Tibial nerve (tissue), 4 donors: Measurements from ENCODE around the gene IRF5. TPM values are rescaled to one million over a fixed set of nuclear protein-coding genes. Genes with fewer than 3 reads are reported as not detected.

Experiments used
- DNase-seq, 2 donors: peaks; one replicate each; pipeline ENCODE4 v3.0.0-alpha.2; 2019; ENCODE audit warnings: low spot score in 2 of 2
- H3K27ac ChIP-seq, 4 donors: fragments of 200-600 bp; sonication (generic) in 3 of 4; one replicate each; pipeline ENCODE4 v1.5.1; 2017 to 2019; ENCODE audit warnings: mild to moderate bottlenecking in 1 of 4
- H3K27me3 ChIP-seq, 2 donors: fragments of 200-600 bp; sonication (generic) in 1 of 2; one replicate each; pipeline versions ENCODE4 v1.5.1 to v1.6.0; 2017 to 2019
- H3K36me3 ChIP-seq, 3 donors: fragments of 200-600 bp; sonication (generic); one replicate each; pipeline ENCODE4 v1.5.1; 2018 to 2019
- H3K4me1 ChIP-seq, 4 donors: fragments of 200-600 bp; sonication (generic) in 3 of 4; one replicate each; pipeline ENCODE4 v1.5.1; 2017 to 2019
- H3K4me3 ChIP-seq, 4 donors: fragments of 200-600 bp; sonication (generic) in 3 of 4; one replicate each; pipeline ENCODE4 v1.5.1; 2017 to 2019; ENCODE audit warnings: mild to moderate bottlenecking in 1 of 4, moderate library complexity in 1 of 4
- H3K9me3 ChIP-seq, 4 donors: fragments of 200-600 bp; sonication (generic) in 3 of 4; one replicate each; pipeline ENCODE4 v1.5.1; 2017 to 2019
- CTCF ChIP-seq, 5 experiments: fragments of 200-600 bp in 3 of 5; fragments of 450-650 bp in 2 of 5; sonication (generic) in 3 of 5; IDR thresholded peaks; one replicate each; pipeline ENCODE4 v1.5.1; 2016 to 2019; ENCODE audit warnings: antibody characterized with exemption in 5 of 5, mild to moderate bottlenecking in 3 of 5, moderate library complexity in 2 of 5
- EP300 ChIP-seq, 2 donors: sonication (generic); formaldehyde crosslinking; IDR thresholded peaks; one replicate each; pipeline ENCODE4 v1.6.1; 2017; ENCODE audit warnings: antibody characterized with exemption in 2 of 2, mild to moderate bottlenecking in 1 of 2
- POLR2A ChIP-seq, 2 donors: fragments of 450-650 bp; IDR thresholded peaks; one replicate each; pipeline ENCODE4 v1.6.1; 2017; ENCODE audit warnings: antibody characterized with exemption in 2 of 2, mild to moderate bottlenecking in 2 of 2, moderate library complexity in 2 of 2
- WGBS, 2 donors: methylation state at CpG; one replicate each; pipeline ENCODE4 v1.1.5; 2018; 5-methylcytosine and 5-hydroxymethylcytosine counted together
- total RNA-seq, 4 donors: library from RNA; depleted of rRNA; stranded (reverse); fragments of >200 nt; gene quantifications; one replicate each; pipeline ENCODE4 v1.1.0, GENCODE V29; 2016

IRF5 gene
- 10 to 100 TPM in 3 of 4 donors, 1 to 10 TPM in 1; 7.8 to 28.8 (median 15.0) TPM for total RNA-seq

DNA sequence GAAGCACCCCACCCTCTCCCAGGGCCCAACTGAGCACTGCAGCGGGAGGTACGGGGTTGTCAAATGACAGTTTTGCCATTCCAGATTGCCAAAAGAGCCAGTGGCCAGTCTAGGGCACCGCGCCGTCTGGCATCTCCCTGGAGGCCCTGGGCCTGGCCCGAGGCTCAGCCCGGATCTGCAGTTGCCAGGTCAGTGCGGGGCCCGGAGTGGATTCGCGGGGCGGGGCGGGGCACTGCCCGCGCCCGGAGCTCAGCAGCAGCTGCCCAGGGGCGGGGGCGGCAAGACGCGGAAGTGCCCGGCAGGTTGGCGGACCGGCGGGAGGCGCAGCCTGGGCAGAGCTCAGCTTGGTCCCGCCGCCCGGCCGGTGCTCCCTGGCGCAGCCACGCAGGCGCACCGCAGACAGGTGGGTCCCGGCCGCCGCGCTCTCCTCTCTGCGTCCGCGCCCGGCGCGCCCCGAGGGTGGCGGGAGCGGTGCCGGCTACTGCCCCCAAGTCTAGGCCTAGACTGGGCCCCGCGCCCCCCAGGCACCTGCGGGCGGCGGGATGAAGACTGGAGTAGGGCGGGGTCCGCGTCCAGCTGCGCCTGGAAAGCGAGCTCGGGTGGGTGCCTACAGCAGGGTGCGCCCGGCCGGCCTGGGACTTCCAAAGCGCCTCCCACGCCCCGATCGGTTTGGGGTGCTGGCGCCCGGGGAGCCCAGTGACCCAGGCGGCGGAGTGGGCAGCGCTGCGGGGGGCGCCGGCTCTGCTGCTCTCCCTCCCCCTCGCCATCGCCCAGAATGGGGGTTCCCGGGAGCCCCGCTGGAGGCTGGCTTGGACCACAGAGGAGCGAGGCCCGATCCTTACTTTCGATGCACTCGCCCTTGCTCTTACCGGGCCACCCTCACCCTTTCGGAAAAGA lies at the start of gene IRF5:
Gene IRF5 (plus strand): TSS at position 281 of the 897 bp plus-strand sequence. CDS start 4,155 bp downstream, outside the sequence.
- H3K27ac ChIP-seq, result peak within 1 kb of the TSS in 3 of 4 donors; percentile 60 to 77 (median 60)
- no peaks in the 10 kb centered on the region for H3K36me3 ChIP-seq
- peaks cover 0 to 22% (median 10%) of the 10 kb centered on the region in 4 donors for H3K4me1 ChIP-seq
- TF ChIP-seq POLR2A (IDR thresholded peaks at IDR 0.05), result no peak
- H3K27me3 ChIP-seq, result peaks cover 0 to 36% of the 10 kb centered on the region in 2 donors
- no peaks in the 10 kb centered on the region for H3K9me3 ChIP-seq
- DNase-seq, result no peak
- H3K4me3 ChIP-seq, result peak within 1 kb of the TSS; percentile 37 to 76 (median 56)
- WGBS, 2 donors, result 0 to 1% methylated on average over 13 to 35 of the region's 83 CpGs

- no peak for DNase-seq
- no peaks in the 10 kb centered on the region for H3K9me3 ChIP-seq
- peaks cover 0 to 10% (median 3%) of the 10 kb centered on the region in 4 donors for H3K4me1 ChIP-seq
- TF ChIP-seq EP300 (IDR thresholded peaks at IDR 0.05) (no peak), CTCF (IDR thresholded peaks at IDR 0.05) (no peak), POLR2A (IDR thresholded peaks at IDR 0.05) (no peak)
- 79 to 87% methylated on average over 6 to 7 of the region's 7 CpGs for WGBS, 2 donors
- H3K4me3 ChIP-seq, result no peak overlapping the region
- peaks cover 0 to 42% of the 10 kb centered on the region in 2 donors for H3K27me3 ChIP-seq
- H3K27ac ChIP-seq, result no peak overlapping the region
- H3K36me3 ChIP-seq, result no peaks in the 10 kb centered on the region
These were observed 49.5 kb upstream of the IRF5 start for GRCh38 chr7:128888039-128888755.

- 77 to 80% methylated on average over 11 of the region's 11 CpGs for WGBS, 2 donors
- Histone ChIP-seq H3K36me3 (no peaks in the 10 kb centered on the region), H3K27ac (no peak overlapping the region), H3K9me3 (no peaks in the 10 kb centered on the region), H3K27me3 (peaks cover 0 to 42% of the 10 kb centered on the region in 2 donors), H3K4me1 (peaks cover 0 to 10% (median 3%) of the 10 kb centered on the region in 4 donors), H3K4me3 (no peak overlapping the region)
- no peak for TF ChIP-seq CTCF (IDR thresholded peaks at IDR 0.05)
- no peak for DNase-seq
These were observed 49.0 kb upstream of the IRF5 start for GRCh38 chr7:128888756-128889095.

DNA sequence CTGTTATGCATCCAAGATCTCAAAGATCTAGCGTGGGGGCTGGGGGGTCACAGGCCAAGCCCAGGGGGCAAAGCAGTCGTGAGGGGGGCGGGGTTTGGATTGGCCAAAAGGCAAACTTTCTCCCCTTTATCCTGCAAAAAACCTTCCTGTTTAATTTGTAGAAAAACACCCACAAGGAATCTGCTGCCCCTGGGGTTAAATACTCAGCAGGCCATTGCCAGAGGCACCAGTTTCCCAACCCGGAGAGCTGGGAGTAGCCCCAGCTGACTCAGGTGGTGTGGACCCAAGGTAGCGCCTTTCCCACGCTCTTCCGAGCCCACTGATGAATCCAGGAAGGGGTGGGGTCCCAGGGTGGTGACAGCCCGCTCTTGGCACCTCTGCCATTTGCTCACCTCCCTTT lies 48.6 kb upstream of the IRF5 start:
- Histone ChIP-seq H3K4me1 (peaks cover 0 to 10% (median 3%) of the 10 kb centered on the region in 4 donors), H3K9me3 (no peaks in the 10 kb centered on the region), H3K27ac (no peak overlapping the region), H3K36me3 (no peaks in the 10 kb centered on the region), H3K27me3 (peaks cover 0 to 42% of the 10 kb centered on the region in 2 donors), H3K4me3 (no peak overlapping the region)
- 54 to 61% methylated on average over 7 to 8 of the region's 8 CpGs for WGBS, 2 donors
- DNase-seq, result no peak
- TF ChIP-seq EP300 (IDR thresholded peaks at IDR 0.05) (no peak), CTCF (IDR thresholded peaks at IDR 0.05) (no peak), POLR2A (IDR thresholded peaks at IDR 0.05) (no peak)

GRCh38 chr7:128890306-128891109 lies 47.2 kb upstream of the IRF5 start:
- Histone ChIP-seq H3K27me3 (peaks cover 0 to 37% of the 10 kb centered on the region in 2 donors), H3K4me3 (peak overlapping the region in 2 of 4 donors; percentile 34 to 43), H3K9me3 (no peaks in the 10 kb centered on the region), H3K4me1 (peaks cover 0 to 10% (median 3%) of the 10 kb centered on the region in 4 donors), H3K27ac (no peak overlapping the region), H3K36me3 (no peaks in the 10 kb centered on the region)
- 26 to 38% methylated on average over 24 to 41 of the region's 67 CpGs for WGBS, 2 donors
- no peak for DNase-seq
- TF ChIP-seq POLR2A (IDR thresholded peaks at IDR 0.05) (no peak), EP300 (IDR thresholded peaks at IDR 0.05) (no peak), CTCF (IDR thresholded peaks at IDR 0.05) (peak in 2 of 5 experiments; percentile 11)
